HepG2 (cell line): ENCODE measurements around the gene PACSIN1. TPM values are rescaled to one million over a fixed set of nuclear protein-coding genes. Genes with fewer than 3 reads are reported as not detected.

Source experiments
- CCDC6 ChIP-seq: sonication (generic); formaldehyde crosslinking; IDR thresholded peaks from 2 replicates; pipeline ENCODE4 v1.8.1; 2022; ENCODE audit warnings: mild to moderate bottlenecking, missing genetic modification reagents, moderate library complexity
- GMEB1 ChIP-seq: sonication (generic); formaldehyde crosslinking; IDR thresholded peaks from 2 replicates; pipeline ENCODE4 v1.5.1; 2020; ENCODE audit warnings: missing genetic modification reagents, mild to moderate bottlenecking, borderline replicate concordance
- GTF2F1 ChIP-seq: fragments of 150-350 bp; IDR thresholded peaks from 2 replicates; pipeline ENCODE4 v1.6.1; 2014; ENCODE audit warnings: low read length
- JUN ChIP-seq: sonication (generic); formaldehyde crosslinking; IDR thresholded peaks from 2 replicates; pipeline ENCODE4 v1.4.0; 2020; ENCODE audit warnings: mild to moderate bottlenecking, missing genetic modification reagents
- MAF1 ChIP-seq: sonication (generic); formaldehyde crosslinking; IDR thresholded peaks from 2 replicates; pipeline ENCODE4 v1.5.0; 2020; ENCODE audit warnings: missing genetic modification reagents, borderline replicate concordance
- MXD3 ChIP-seq: IDR thresholded peaks from 2 replicates; pipeline ENCODE4 v1.6.1; 2016; ENCODE audit warnings: mild to moderate bottlenecking, missing biosample characterization, missing genetic modification reagents
- SALL1 ChIP-seq: sonication (generic); formaldehyde crosslinking; IDR thresholded peaks from 2 replicates; pipeline ENCODE4 v1.8.0; 2022; ENCODE audit warnings: mild to moderate bottlenecking, missing genetic modification reagents
- ZNF124 ChIP-seq: sonication (generic); formaldehyde crosslinking; IDR thresholded peaks from 2 replicates; pipeline ENCODE4 v1.4.0; 2020; ENCODE audit warnings: missing genetic modification reagents
- ZNF318 ChIP-seq: sonication (generic); formaldehyde crosslinking; IDR thresholded peaks from 2 replicates; pipeline ENCODE4 v1.4.0; 2020; ENCODE audit warnings: mild to moderate bottlenecking, missing genetic modification reagents
- ZNF646 ChIP-seq: sonication (generic); formaldehyde crosslinking; IDR thresholded peaks from 2 replicates; pipeline ENCODE4 v1.9.0; 2021; ENCODE audit warnings: mild to moderate bottlenecking, missing genetic modification reagents
- ZNF747 ChIP-seq: sonication (generic); formaldehyde crosslinking; IDR thresholded peaks from 2 replicates; pipeline ENCODE4 v1.8.1; 2023; ENCODE audit warnings: missing genetic modification reagents, mild to moderate bottlenecking, borderline replicate concordance
- polyA plus RNA-seq, 8 experiments: library from polyadenylated mRNA; depleted of rRNA in 3 of 8; stranded (reverse) in 7 of 8; unstranded in 1 of 8; fragments of >200 nt; fragmentation: Illumina TruSeq in 4 of 8; extraction: Trizol in 4 of 8; gene quantifications; 2 replicates each; pipeline versions ENCODE4 v1.2.1 to v1.2.3, GENCODE V29; 2011 to 2016; ENCODE audit warnings: low read depth in 4 of 8, missing spikeins in 1 of 8, mixed read lengths in 1 of 8; ENCODE audit not compliant: insufficient read depth in 1 of 8
- total RNA-seq, 5 experiments: library from RNA; depleted of rRNA; stranded (reverse); fragments of >200 nt; fragmentation: Illumina TruSeq; extraction: Trizol; gene quantifications; 2 replicates each; pipeline ENCODE4 v1.2.3, GENCODE V29; 2016; ENCODE audit warnings: low read depth in 1 of 5

PACSIN1 gene
- total and polyA plus RNA-seq, 2 of the 13 experiments (the other 11 are each of a cell fraction or from before 2014, with no cell fraction given): not detected

GRCh38 chr6:34526992-34527728, 61.3 kb downstream of the PACSIN1 start (continued):
- TF ChIP-seq GTF2F1 (no peak), MXD3 (CRISPR knock-in tag) (peak; percentile 64; the same call in 1 of the 2 replicates), GMEB1 (CRISPR knock-in tag) (peak; percentile 54; the same call in 1 of the 2 replicates), ZNF124 (peak; percentile 70; the same call in 1 of the 2 replicates), JUN (CRISPR knock-in tag) (0 out of 2 replicates have a peak, but pooled peaks have one; percentile 23), CCDC6 (no peak), SALL1 (CRISPR knock-in tag) (peak; percentile 84), ZNF646 (no peak), MAF1 (CRISPR knock-in tag) (no peak), ZNF747 (no peak; the same call in 1 of the 2 replicates), ZNF318 (CRISPR knock-in tag) (no peak)
